ENCODE data around the gene HHIP. TPM values are rescaled to one million over a fixed set of nuclear protein-coding genes. Genes with fewer than 3 reads are reported as not detected.

The HHIP gene
- total and polyA plus RNA-seq, 2 donors (not counting 1 experiment from before 2014, with no cell fraction given), result 0.39 TPM; not detected in 1

- H3K9ac ChIP-seq (ENCODE audit: low read length), result no peak overlapping the region
- no peaks in the 10 kb centered on the region for H4K20me1 ChIP-seq (ENCODE audit: control insufficient read depth, insufficient read depth, low read length, poor library complexity, severe bottlenecking)
- no peaks in the 10 kb centered on the region for H3K36me3 ChIP-seq (replicated peaks in 1 of 2; ENCODE audit: control extremely low read depth in 1 of 2, control insufficient read depth in 1 of 2, extremely low read depth in 1 of 2, insufficient read depth in 2 of 2, low read length in 1 of 2)
- CTCF ChIA-PET, result no interaction called here
- no peak overlapping the region for H3K4me3 Mint-ChIP-seq
- no peak overlapping the region for H2AFZ ChIP-seq (ENCODE audit: insufficient read depth, low read depth, low read length, poor library complexity, severe bottlenecking)
- H3K4me1 ChIP-seq (ENCODE audit: control insufficient read depth in 2 of 2, insufficient read depth in 2 of 2, low read length in 2 of 2), result no peaks in the 10 kb centered on the region
- POLR2A ChIA-PET, result no interaction called here
- 83% methylated on average over 1 of the region's 2 CpGs for WGBS (ENCODE audit: insufficient coverage)
- no peak overlapping the region for H3K4me3 ChIP-seq (ENCODE audit: control extremely low read depth in 1 of 5, extremely low read depth in 1 of 5, insufficient read depth in 1 of 5, low read depth in 2 of 5, low read length in 4 of 5)
- no peak overlapping the region for H3K27ac Mint-ChIP-seq
- H3K4me1 Mint-ChIP-seq, result no peaks in the 10 kb centered on the region
- no peak for ATAC-seq (ENCODE audit: low read depth)
- intact Hi-C loops (cut with micrococcal nuclease), result no loop called here
- H3K79me2 ChIP-seq (ENCODE audit: control insufficient read depth, insufficient read depth, low read length), result no peaks in the 10 kb centered on the region
- no peaks in the 10 kb centered on the region for H3K27me3 ChIP-seq (replicated peaks in 1 of 4; ENCODE audit: control extremely low read depth in 1 of 4, control insufficient read depth in 3 of 4, insufficient read depth in 4 of 4, low read length in 3 of 4)
- H3K27me3 Mint-ChIP-seq, result no peaks in the 10 kb centered on the region
- no peak for DNase-seq
- peaks cover 8% of the 10 kb centered on the region for H3K9me3 Mint-ChIP-seq (ENCODE audit: insufficient read depth)
- no peak for TF ChIP-seq EZH2 (IDR thresholded peaks at IDR 0.05; ENCODE audit: borderline replicate concordance, insufficient read depth, low read depth, low read length, poor library complexity, severe bottlenecking)
- TF ChIP-seq CTCF (IDR thresholded peaks at IDR 0.05), result no peak
- H3K27ac ChIP-seq (ENCODE audit: low read length in 2 of 2), result no peak overlapping the region
- no peak overlapping the region for H3K4me2 ChIP-seq (replicated peaks; ENCODE audit: low read depth, low read length, poor library complexity, severe bottlenecking)
- H3K9me3 ChIP-seq (ENCODE audit: control extremely low read depth in 1 of 3, control insufficient read depth in 2 of 3, insufficient read depth in 1 of 3, low read length in 2 of 3), result no peaks in the 10 kb centered on the region
These were observed 132.4 kb downstream of the HHIP start for GRCh38 chr4:144778364-144778763.

- no peak overlapping the region for H3K4me3 ChIP-seq (ENCODE audit: control extremely low read depth in 1 of 5, extremely low read depth in 1 of 5, insufficient read depth in 1 of 5, low read depth in 2 of 5, low read length in 4 of 5)
- Mint-ChIP-seq H3K4me3 (no peak overlapping the region), H3K27ac (no peak overlapping the region), H3K4me1 (no peaks in the 10 kb centered on the region), H3K9me3 (ENCODE audit: insufficient read depth) (peaks cover 2% of the 10 kb centered on the region), H3K27me3 (peaks cover 3% of the 10 kb centered on the region)
- DNase-seq (no peak), ATAC-seq (ENCODE audit: low read depth) (no peak)
- H2AFZ ChIP-seq (ENCODE audit: insufficient read depth, low read depth, low read length, poor library complexity, severe bottlenecking), result no peak overlapping the region
- TF ChIP-seq CTCF (IDR thresholded peaks at IDR 0.05) (no peak), EZH2 (IDR thresholded peaks at IDR 0.05; ENCODE audit: borderline replicate concordance, insufficient read depth, low read depth, low read length, poor library complexity, severe bottlenecking) (no peak)
- WGBS (ENCODE audit: insufficient coverage), result 15% methylated on average over 3 of the region's 5 CpGs
- intact Hi-C loops (cut with micrococcal nuclease), result no loop called here
- H3K27me3 ChIP-seq (replicated peaks in 1 of 4; ENCODE audit: control extremely low read depth in 1 of 4, control insufficient read depth in 3 of 4, insufficient read depth in 4 of 4, low read length in 3 of 4), result peaks cover 0 to 3% (median 0%) of the 10 kb centered on the region in 4 experiments
- CTCF ChIA-PET, result no interaction called here
- H3K9me3 ChIP-seq (ENCODE audit: control extremely low read depth in 1 of 3, control insufficient read depth in 2 of 3, insufficient read depth in 1 of 3, low read length in 2 of 3), result no peaks in the 10 kb centered on the region
- no peaks in the 10 kb centered on the region for H3K36me3 ChIP-seq (replicated peaks in 1 of 2; ENCODE audit: control extremely low read depth in 1 of 2, control insufficient read depth in 1 of 2, extremely low read depth in 1 of 2, insufficient read depth in 2 of 2, low read length in 1 of 2)
- no peaks in the 10 kb centered on the region for H4K20me1 ChIP-seq (ENCODE audit: control insufficient read depth, insufficient read depth, low read length, poor library complexity, severe bottlenecking)
- H3K4me2 ChIP-seq (replicated peaks; ENCODE audit: low read depth, low read length, poor library complexity, severe bottlenecking), result no peak overlapping the region
- H3K27ac ChIP-seq (ENCODE audit: low read length in 2 of 2), result no peak overlapping the region
- H3K9ac ChIP-seq (ENCODE audit: low read length), result no peak overlapping the region
- H3K79me2 ChIP-seq (ENCODE audit: control insufficient read depth, insufficient read depth, low read length), result no peaks in the 10 kb centered on the region
- POLR2A ChIA-PET, result no interaction called here
- no peaks in the 10 kb centered on the region for H3K4me1 ChIP-seq (ENCODE audit: control insufficient read depth in 2 of 2, insufficient read depth in 2 of 2, low read length in 2 of 2)
These were observed 136.4 kb downstream of the HHIP start for GRCh38 chr4:144782345-144782744.

Data from B cell (primary cell).